Esophagus muscularis mucosa (tissue), 4 donors: ENCODE results near the gene ORC3. TPM values are rescaled to one million over a fixed set of nuclear protein-coding genes. Genes with fewer than 3 reads are reported as not detected.

Source experiments
- DNase-seq: peaks from one replicate; pipeline ENCODE4 v3.0.0-alpha.2; 2017; ENCODE audit errors: extremely low spot score
- H3K27ac ChIP-seq, 4 donors: fragments of 200-600 bp; sonication (generic); replicated peaks in 1 of 4; 1 replicate in 3 of 4; 2 replicates in 1 of 4; pipeline ENCODE4 v1.5.1; 2016 to 2019; ENCODE audit warnings: mild to moderate bottlenecking in 1 of 4
- H3K27me3 ChIP-seq, 4 donors: fragments of 200-600 bp; sonication (generic); one replicate each; pipeline versions ENCODE4 v1.5.1 to v1.6.0; 2016 to 2019
- H3K36me3 ChIP-seq, 4 donors: fragments of 200-600 bp; sonication (generic); one replicate each; pipeline ENCODE4 v1.5.1; 2016 to 2019
- H3K4me1 ChIP-seq, 4 donors: fragments of 200-600 bp; sonication (generic); one replicate each; pipeline ENCODE4 v1.5.1; 2016 to 2019
- H3K4me3 ChIP-seq, 4 donors: fragments of 200-600 bp; sonication (generic); 1 replicate in 2 of 4; 2 replicates in 2 of 4; pipeline ENCODE4 v1.5.1; 2016 to 2019; ENCODE audit warnings: mild to moderate bottlenecking in 4 of 4, moderate library complexity in 1 of 4
- H3K9me3 ChIP-seq, 4 donors: fragments of 200-600 bp; sonication (generic); 1 replicate in 3 of 4; 2 replicates in 1 of 4; pipeline ENCODE4 v1.5.1; 2016 to 2019
- EP300 ChIP-seq: sonication (generic); formaldehyde crosslinking; IDR thresholded peaks from one replicate; pipeline ENCODE4 v1.6.1; 2017; ENCODE audit warnings: antibody characterized with exemption
- POLR2A ChIP-seq: fragments of 450-650 bp; IDR thresholded peaks from one replicate; pipeline ENCODE4 v1.6.1; 2017; ENCODE audit warnings: antibody characterized with exemption, moderate library complexity, mild to moderate bottlenecking, low read depth
- POLR2AphosphoS5 ChIP-seq, 2 donors: sonication (generic); formaldehyde crosslinking; IDR thresholded peaks; one replicate each; pipeline ENCODE4 v1.6.1; 2017; ENCODE audit warnings: antibody characterized with exemption in 2 of 2
- WGBS: methylation state at CpG from one replicate; pipeline ENCODE4 v1.1.5; 2018; 5-methylcytosine and 5-hydroxymethylcytosine counted together
- intact Hi-C: fragments of 100-400 bp; cut with DNase I; formaldehyde crosslinking; loops from one replicate; pipeline ENCODE4 v1.15.1; 2023
- total RNA-seq, 4 donors: library from RNA; depleted of rRNA; stranded (reverse); fragments of >200 nt; gene quantifications; one replicate each; pipeline versions ENCODE4 v1.1.0 to v1.2.1, GENCODE V29; 2016
- TF ChIP-seq, protein P1 (sequence below), 3 experiments: fragments of 200-600 bp in 2 of 3; fragments of 450-650 bp in 1 of 3; sonication (generic) in 2 of 3; IDR thresholded peaks; one replicate each; pipeline ENCODE4 v1.5.1; 2017 to 2019; ENCODE audit warnings: antibody characterized with exemption in 3 of 3, mild to moderate bottlenecking in 2 of 3, moderate library complexity in 1 of 3

ORC3 gene
- total RNA-seq, 4 donors from 2014 or later = 9.9 to 18.7 (median 12.6) TPM

DNA sequence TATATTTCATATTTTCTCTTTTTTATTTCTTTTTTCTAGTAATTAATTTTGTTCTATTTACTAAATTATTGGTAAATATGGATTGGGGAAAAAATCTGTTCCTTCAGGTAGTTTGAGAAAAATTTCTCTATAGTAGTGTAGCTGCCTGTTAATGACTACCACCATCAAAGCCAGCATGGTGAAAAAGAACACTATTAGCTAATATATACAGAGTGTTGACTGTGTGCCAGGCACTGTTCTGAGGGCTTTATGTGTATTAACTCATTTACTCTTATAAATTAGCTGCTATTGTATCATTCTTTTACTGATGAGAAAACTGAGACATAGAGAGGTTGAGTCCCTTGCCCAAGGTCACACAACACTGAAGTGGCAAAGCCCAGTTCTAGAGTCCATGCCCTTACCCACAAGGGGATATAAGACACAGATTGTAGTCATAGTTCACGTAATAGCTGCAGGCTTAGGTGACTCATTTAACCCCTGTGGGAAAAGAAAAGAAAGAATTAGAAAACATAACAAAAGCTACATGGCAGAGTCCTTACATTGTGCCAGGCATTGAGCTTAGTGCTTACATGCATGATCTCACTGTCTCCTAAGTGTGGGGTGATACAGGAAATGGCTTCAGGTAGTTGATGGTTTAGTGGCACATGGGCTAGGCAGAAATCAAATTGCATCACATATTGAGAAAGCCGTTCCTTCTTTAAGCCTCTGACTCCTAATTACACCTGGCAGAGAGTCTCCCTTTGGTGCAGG is 124.3 kb downstream of the ORC3 start:
- no peak for DNase-seq
- H3K27me3 ChIP-seq = no peaks in the 10 kb centered on the region
- TF ChIP-seq POLR2AphosphoS5 (IDR thresholded peaks at IDR 0.05) (no peak), POLR2A (no peak), EP300 (no peak)
- TF ChIP-seq, protein P1, sequence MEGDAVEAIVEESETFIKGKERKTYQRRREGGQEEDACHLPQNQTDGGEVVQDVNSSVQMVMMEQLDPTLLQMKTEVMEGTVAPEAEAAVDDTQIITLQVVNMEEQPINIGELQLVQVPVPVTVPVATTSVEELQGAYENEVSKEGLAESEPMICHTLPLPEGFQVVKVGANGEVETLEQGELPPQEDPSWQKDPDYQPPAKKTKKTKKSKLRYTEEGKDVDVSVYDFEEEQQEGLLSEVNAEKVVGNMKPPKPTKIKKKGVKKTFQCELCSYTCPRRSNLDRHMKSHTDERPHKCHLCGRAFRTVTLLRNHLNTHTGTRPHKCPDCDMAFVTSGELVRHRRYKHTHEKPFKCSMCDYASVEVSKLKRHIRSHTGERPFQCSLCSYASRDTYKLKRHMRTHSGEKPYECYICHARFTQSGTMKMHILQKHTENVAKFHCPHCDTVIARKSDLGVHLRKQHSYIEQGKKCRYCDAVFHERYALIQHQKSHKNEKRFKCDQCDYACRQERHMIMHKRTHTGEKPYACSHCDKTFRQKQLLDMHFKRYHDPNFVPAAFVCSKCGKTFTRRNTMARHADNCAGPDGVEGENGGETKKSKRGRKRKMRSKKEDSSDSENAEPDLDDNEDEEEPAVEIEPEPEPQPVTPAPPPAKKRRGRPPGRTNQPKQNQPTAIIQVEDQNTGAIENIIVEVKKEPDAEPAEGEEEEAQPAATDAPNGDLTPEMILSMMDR (IDR thresholded peaks at IDR 0.05) = no peak
- no peak overlapping the region for H3K27ac ChIP-seq
- 77% methylated on average over 2 of the region's 2 CpGs for WGBS
- intact Hi-C loops = no loop called here
- no peaks in the 10 kb centered on the region for H3K4me1 ChIP-seq
- no peak overlapping the region for H3K4me3 ChIP-seq
- H3K36me3 ChIP-seq = no peaks in the 10 kb centered on the region
- H3K9me3 ChIP-seq = no peaks in the 10 kb centered on the region

Other genes starting within 250 kb of the ORC3 start
- gene C6orf163, start 245.3 kb upstream of the ORC3 start, total RNA-seq = 1 to 10 TPM in 3 of 4 donors, under 1 TPM in 1; 0.99 to 2.7 (median 1.8) TPM
- under 1 TPM in 2 of 4 donors, not detected in 2; 0.23 to 0.26 TPM for gene CFAP206, start 182.2 kb upstream of the ORC3 start, total RNA-seq
- 10 to 100 TPM; 11.8 to 15.1 (median 14.3) TPM for gene SLC35A1, start 117.2 kb upstream of the ORC3 start, total RNA-seq
- 10 to 100 TPM; 14.1 to 19.9 (median 17.6) TPM for gene RARS2, start 148 bp upstream of the ORC3 start, total RNA-seq
- 10 to 100 TPM; 17.4 to 24.0 (median 21.7) TPM for gene AKIRIN2, start 112.1 kb downstream of the ORC3 start, total RNA-seq